HepG2 (cell line): Measurements from ENCODE around the gene DACT2. TPM values are rescaled to one million over a fixed set of nuclear protein-coding genes. Genes with fewer than 3 reads are reported as not detected.

ENCODE experiments used
- AGO2 ChIP-seq: fragments of 200-400 bp; formaldehyde crosslinking; optimal IDR thresholded peaks from 2 replicates; pipeline ENCODE3; 2017; ENCODE audit warnings: mild to moderate bottlenecking, low read depth, low read length, moderate library complexity
- HNRNPH1 ChIP-seq: fragments of 200-400 bp; formaldehyde crosslinking; optimal IDR thresholded peaks from 2 replicates; pipeline ENCODE3; 2017; ENCODE audit warnings: mild to moderate bottlenecking, low read depth, low read length
- HOXA7 ChIP-seq: sonication (generic); formaldehyde crosslinking; IDR thresholded peaks from 2 replicates; pipeline ENCODE4 v1.8.1; 2022; ENCODE audit warnings: mild to moderate bottlenecking, missing genetic modification reagents, moderate library complexity
- JARID2 ChIP-seq: sonication (generic); formaldehyde crosslinking; IDR thresholded peaks from 2 replicates; pipeline ENCODE4 v1.8.1; 2023; ENCODE audit warnings: missing genetic modification reagents, inconsistent platforms; ENCODE audit not compliant: insufficient replicate concordance
- MAF1 ChIP-seq: sonication (generic); formaldehyde crosslinking; IDR thresholded peaks from 2 replicates; pipeline ENCODE4 v1.5.0; 2020; ENCODE audit warnings: missing genetic modification reagents, borderline replicate concordance
- PAWR ChIP-seq: sonication (generic); formaldehyde crosslinking; IDR thresholded peaks from 2 replicates; pipeline ENCODE4 v1.4.0; 2020; ENCODE audit warnings: missing genetic modification reagents, mild to moderate bottlenecking, borderline replicate concordance
- PHF21A ChIP-seq: sonication (generic); formaldehyde crosslinking; IDR thresholded peaks from 2 replicates; pipeline ENCODE4 v1.5.0; 2020; ENCODE audit warnings: mild to moderate bottlenecking, missing genetic modification reagents
- RCOR2 ChIP-seq: IDR thresholded peaks from 2 replicates; pipeline ENCODE4 v1.6.1; 2016; ENCODE audit warnings: missing biosample characterization, missing genetic modification reagents
- SALL1 ChIP-seq: sonication (generic); formaldehyde crosslinking; IDR thresholded peaks from 2 replicates; pipeline ENCODE4 v1.8.0; 2022; ENCODE audit warnings: mild to moderate bottlenecking, missing genetic modification reagents
- SP4 ChIP-seq: sonication (generic); formaldehyde crosslinking; IDR thresholded peaks from 2 replicates; pipeline ENCODE4 v1.8.1; 2023; ENCODE audit warnings: mild to moderate bottlenecking, missing genetic modification reagents
- ZNF350 ChIP-seq: sonication (generic); formaldehyde crosslinking; IDR thresholded peaks from 2 replicates; pipeline ENCODE4 v1.4.0; 2020; ENCODE audit warnings: mild to moderate bottlenecking, low read depth, missing genetic modification reagents, borderline replicate concordance
- ZNF607 ChIP-seq: sonication (generic); formaldehyde crosslinking; IDR thresholded peaks from 2 replicates; pipeline ENCODE4 v1.5.1; 2020; ENCODE audit warnings: missing genetic modification reagents, mild to moderate bottlenecking, borderline replicate concordance
- ZSCAN20 ChIP-seq: sonication (generic); formaldehyde crosslinking; IDR thresholded peaks from 2 replicates; pipeline ENCODE4 v1.4.0; 2020; ENCODE audit warnings: missing genetic modification reagents, mild to moderate bottlenecking, borderline replicate concordance
- polyA plus RNA-seq, 8 experiments: library from polyadenylated mRNA; depleted of rRNA in 3 of 8; stranded (reverse) in 7 of 8; unstranded in 1 of 8; fragments of >200 nt; fragmentation: Illumina TruSeq in 4 of 8; extraction: Trizol in 4 of 8; gene quantifications; 2 replicates each; pipeline versions ENCODE4 v1.2.1 to v1.2.3, GENCODE V29; 2011 to 2016; ENCODE audit warnings: low read depth in 4 of 8, missing spikeins in 1 of 8, mixed read lengths in 1 of 8; ENCODE audit not compliant: insufficient read depth in 1 of 8
- total RNA-seq, 5 experiments: library from RNA; depleted of rRNA; stranded (reverse); fragments of >200 nt; fragmentation: Illumina TruSeq; extraction: Trizol; gene quantifications; 2 replicates each; pipeline ENCODE4 v1.2.3, GENCODE V29; 2016; ENCODE audit warnings: low read depth in 1 of 5
- TF ChIP-seq, protein P1 (sequence below): sonication (generic); formaldehyde crosslinking; IDR thresholded peaks from 2 replicates; pipeline ENCODE4 v1.4.0; 2020; ENCODE audit warnings: missing genetic modification reagents
- TF ChIP-seq, protein P2 (sequence below): sonication (generic); formaldehyde crosslinking; IDR thresholded peaks from 2 replicates; pipeline ENCODE4 v1.9.0; 2021; ENCODE audit warnings: missing genetic modification reagents, borderline replicate concordance
- TF ChIP-seq, protein P3 (sequence below): sonication (generic); formaldehyde crosslinking; IDR thresholded peaks from 2 replicates; pipeline ENCODE4 v1.4.0; 2020; ENCODE audit warnings: missing genetic modification reagents, mild to moderate bottlenecking, borderline replicate concordance
- TF ChIP-seq, protein P4 (sequence below), 2 experiments: sonication (generic) in 1 of 2; formaldehyde crosslinking in 1 of 2; IDR thresholded peaks; 2 replicates each; pipeline versions ENCODE4 v1.6.1 to v1.9.0; 2014 to 2022; ENCODE audit warnings: antibody characterized with exemption in 1 of 2, borderline replicate concordance in 1 of 2, inconsistent platforms in 1 of 2, low read depth in 1 of 2, missing genetic modification reagents in 1 of 2

The DACT2 gene
- total and polyA plus RNA-seq, 2 of the 13 experiments (the other 11 are each of a cell fraction or from before 2014, with no cell fraction given): 0.15 TPM; not detected in 1

DNA sequence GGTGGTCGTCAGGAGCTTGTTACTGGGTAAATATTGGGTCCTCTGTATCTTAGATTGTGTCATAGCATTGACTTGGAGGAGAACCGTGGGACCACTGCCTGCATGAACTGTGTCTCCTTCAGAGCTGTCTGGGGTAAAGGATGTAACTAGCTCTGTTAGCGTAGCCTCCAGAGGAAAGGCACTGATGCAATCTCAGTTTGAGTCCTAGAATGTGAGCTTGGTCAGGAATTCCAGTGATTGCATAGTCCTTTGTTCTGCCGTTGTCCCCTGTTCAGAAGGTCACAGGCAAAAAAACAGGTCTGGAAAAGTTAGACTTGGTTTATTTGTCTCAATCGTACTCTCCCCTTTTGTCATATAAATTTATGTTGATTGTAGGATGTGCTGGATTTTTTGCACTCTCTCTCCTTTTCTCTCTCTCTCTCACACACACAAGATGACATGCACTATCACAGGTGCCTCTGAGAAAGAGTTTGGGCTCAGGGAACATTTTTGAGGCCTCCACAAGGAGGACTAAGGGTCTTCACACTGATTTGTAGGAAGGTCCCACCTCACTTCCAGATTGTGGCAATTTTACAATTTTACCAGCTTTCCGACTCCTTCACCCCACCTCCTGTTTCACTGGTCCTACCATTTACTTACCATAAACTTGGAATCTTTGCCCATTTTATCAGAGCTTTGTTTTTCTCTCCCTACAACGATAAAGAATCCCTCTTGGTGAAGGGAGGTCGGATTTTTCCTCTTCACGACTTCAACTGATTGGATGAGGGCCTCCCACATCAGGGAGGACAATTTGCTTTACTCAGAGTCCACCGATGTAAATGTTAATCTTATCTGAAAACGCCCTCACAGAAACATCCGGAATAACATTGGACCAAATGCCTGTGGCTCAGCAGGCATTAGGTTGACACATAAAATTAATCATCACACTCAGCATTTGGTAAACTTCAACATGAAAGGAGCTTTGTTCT, 7.0 kb upstream of the DACT2 start (continued):
- TF ChIP-seq JARID2 (CRISPR knock-in tag) (no peak), ZNF607 (no peak), AGO2 (no peak), ZSCAN20 (no peak), PHF21A (CRISPR knock-in tag) (peak; percentile 85), ZNF350 (CRISPR knock-in tag) (peak; percentile 63; the same call in 1 of the 2 replicates), HNRNPH1 (no peak), SP4 (CRISPR knock-in tag) (no peak), MAF1 (CRISPR knock-in tag) (no peak), RCOR2 (CRISPR knock-in tag) (peak; percentile 94), PAWR (CRISPR knock-in tag) (no peak), SALL1 (CRISPR knock-in tag) (peak; percentile 96), HOXA7 (CRISPR knock-in tag) (no peak)
- TF ChIP-seq, protein P1, sequence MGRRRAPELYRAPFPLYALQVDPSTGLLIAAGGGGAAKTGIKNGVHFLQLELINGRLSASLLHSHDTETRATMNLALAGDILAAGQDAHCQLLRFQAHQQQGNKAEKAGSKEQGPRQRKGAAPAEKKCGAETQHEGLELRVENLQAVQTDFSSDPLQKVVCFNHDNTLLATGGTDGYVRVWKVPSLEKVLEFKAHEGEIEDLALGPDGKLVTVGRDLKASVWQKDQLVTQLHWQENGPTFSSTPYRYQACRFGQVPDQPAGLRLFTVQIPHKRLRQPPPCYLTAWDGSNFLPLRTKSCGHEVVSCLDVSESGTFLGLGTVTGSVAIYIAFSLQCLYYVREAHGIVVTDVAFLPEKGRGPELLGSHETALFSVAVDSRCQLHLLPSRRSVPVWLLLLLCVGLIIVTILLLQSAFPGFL (CRISPR knock-in tag): no peak
- TF ChIP-seq, protein P2, sequence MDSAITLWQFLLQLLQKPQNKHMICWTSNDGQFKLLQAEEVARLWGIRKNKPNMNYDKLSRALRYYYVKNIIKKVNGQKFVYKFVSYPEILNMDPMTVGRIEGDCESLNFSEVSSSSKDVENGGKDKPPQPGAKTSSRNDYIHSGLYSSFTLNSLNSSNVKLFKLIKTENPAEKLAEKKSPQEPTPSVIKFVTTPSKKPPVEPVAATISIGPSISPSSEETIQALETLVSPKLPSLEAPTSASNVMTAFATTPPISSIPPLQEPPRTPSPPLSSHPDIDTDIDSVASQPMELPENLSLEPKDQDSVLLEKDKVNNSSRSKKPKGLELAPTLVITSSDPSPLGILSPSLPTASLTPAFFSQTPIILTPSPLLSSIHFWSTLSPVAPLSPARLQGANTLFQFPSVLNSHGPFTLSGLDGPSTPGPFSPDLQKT (CRISPR knock-in tag): no peak
- TF ChIP-seq, protein P3, sequence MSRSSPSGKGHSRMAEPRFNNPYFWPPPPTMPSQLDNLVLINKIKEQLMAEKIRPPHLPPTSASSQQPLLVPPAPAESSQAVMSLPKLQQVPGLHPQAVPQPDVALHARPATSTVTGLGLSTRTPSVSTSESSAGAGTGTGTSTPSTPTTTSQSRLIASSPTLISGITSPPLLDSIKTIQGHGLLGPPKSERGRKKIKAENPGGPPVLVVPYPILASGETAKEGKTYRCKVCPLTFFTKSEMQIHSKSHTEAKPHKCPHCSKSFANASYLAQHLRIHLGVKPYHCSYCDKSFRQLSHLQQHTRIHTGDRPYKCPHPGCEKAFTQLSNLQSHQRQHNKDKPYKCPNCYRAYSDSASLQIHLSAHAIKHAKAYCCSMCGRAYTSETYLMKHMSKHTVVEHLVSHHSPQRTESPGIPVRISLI (CRISPR knock-in tag): peak; percentile 91; the same call in 1 of the 2 replicates
- TF ChIP-seq, protein P4, sequence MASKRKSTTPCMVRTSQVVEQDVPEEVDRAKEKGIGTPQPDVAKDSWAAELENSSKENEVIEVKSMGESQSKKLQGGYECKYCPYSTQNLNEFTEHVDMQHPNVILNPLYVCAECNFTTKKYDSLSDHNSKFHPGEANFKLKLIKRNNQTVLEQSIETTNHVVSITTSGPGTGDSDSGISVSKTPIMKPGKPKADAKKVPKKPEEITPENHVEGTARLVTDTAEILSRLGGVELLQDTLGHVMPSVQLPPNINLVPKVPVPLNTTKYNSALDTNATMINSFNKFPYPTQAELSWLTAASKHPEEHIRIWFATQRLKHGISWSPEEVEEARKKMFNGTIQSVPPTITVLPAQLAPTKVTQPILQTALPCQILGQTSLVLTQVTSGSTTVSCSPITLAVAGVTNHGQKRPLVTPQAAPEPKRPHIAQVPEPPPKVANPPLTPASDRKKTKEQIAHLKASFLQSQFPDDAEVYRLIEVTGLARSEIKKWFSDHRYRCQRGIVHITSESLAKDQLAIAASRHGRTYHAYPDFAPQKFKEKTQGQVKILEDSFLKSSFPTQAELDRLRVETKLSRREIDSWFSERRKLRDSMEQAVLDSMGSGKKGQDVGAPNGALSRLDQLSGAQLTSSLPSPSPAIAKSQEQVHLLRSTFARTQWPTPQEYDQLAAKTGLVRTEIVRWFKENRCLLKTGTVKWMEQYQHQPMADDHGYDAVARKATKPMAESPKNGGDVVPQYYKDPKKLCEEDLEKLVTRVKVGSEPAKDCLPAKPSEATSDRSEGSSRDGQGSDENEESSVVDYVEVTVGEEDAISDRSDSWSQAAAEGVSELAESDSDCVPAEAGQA (IDR thresholded peaks at IDR 0.05; ENCODE audit: low read depth): no peak
- TF ChIP-seq, protein P4 (CRISPR knock-in tag; IDR thresholded peaks at IDR 0.05; ENCODE audit: borderline replicate concordance): no peak
